GM12875 (cell line): ENCODE data around the gene IL16.
"Not testable (repeated sequence)": the region's sequence is repeated elsewhere in the genome, so short reads cannot be mapped to it uniquely, and the experiment has no call there.

Experiments used
- H3K4me3 ChIP-seq: one replicate; pipeline ENCODE4 v1.5.1; 2011; ENCODE audit warnings: low read depth, low read length, control low read depth
- TF ChIP-seq, protein P1 (sequence below): IDR thresholded peaks from 2 replicates; pipeline ENCODE4 v1.5.1; 2011; ENCODE audit warnings: low read depth, mild to moderate bottlenecking, control low read depth, inconsistent platforms, low read length, moderate library complexity, borderline replicate concordance; ENCODE audit not compliant: insufficient read depth

Gene IL16

DNA sequence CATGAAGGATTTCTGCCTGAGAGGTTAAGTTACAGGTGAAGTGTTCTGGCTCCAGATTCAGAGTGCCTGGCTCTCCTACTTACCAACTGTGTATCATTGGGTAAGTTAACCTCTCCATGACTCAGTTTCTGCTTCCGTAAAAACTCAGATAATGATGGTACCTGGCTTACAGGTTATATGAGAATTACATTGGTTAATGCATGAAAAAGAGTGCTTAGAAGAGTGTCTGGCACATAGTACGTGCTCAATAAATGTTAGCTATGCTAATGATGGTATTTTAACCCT, 38.8 kb upstream of the IL16 start:
- TF ChIP-seq, protein P1, sequence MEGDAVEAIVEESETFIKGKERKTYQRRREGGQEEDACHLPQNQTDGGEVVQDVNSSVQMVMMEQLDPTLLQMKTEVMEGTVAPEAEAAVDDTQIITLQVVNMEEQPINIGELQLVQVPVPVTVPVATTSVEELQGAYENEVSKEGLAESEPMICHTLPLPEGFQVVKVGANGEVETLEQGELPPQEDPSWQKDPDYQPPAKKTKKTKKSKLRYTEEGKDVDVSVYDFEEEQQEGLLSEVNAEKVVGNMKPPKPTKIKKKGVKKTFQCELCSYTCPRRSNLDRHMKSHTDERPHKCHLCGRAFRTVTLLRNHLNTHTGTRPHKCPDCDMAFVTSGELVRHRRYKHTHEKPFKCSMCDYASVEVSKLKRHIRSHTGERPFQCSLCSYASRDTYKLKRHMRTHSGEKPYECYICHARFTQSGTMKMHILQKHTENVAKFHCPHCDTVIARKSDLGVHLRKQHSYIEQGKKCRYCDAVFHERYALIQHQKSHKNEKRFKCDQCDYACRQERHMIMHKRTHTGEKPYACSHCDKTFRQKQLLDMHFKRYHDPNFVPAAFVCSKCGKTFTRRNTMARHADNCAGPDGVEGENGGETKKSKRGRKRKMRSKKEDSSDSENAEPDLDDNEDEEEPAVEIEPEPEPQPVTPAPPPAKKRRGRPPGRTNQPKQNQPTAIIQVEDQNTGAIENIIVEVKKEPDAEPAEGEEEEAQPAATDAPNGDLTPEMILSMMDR: no peak
- no peak overlapping the region for H3K4me3 ChIP-seq

DNA sequence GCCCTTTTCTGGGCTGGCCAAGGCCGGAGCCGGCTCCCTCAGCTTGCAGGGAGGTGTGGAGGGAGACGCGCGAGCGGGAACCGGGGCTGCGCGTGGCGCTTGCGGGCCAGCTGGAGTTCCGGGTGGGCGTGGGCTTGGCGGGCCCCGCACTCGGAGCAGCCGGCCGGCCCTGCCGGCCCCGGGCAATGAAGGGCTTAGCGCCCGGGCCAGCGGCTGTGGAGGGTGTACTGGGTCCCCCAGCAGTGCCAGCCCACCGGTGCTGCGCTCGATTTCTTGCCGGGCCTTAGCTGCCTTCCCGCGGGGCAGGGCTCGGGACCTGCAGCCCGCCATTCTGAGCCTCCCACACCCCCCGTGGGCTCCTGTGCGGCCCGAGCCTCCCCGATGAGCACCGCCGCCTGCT, 38.1 kb upstream of the IL16 start:
- not testable (repeated sequence) for H3K4me3 ChIP-seq

DNA sequence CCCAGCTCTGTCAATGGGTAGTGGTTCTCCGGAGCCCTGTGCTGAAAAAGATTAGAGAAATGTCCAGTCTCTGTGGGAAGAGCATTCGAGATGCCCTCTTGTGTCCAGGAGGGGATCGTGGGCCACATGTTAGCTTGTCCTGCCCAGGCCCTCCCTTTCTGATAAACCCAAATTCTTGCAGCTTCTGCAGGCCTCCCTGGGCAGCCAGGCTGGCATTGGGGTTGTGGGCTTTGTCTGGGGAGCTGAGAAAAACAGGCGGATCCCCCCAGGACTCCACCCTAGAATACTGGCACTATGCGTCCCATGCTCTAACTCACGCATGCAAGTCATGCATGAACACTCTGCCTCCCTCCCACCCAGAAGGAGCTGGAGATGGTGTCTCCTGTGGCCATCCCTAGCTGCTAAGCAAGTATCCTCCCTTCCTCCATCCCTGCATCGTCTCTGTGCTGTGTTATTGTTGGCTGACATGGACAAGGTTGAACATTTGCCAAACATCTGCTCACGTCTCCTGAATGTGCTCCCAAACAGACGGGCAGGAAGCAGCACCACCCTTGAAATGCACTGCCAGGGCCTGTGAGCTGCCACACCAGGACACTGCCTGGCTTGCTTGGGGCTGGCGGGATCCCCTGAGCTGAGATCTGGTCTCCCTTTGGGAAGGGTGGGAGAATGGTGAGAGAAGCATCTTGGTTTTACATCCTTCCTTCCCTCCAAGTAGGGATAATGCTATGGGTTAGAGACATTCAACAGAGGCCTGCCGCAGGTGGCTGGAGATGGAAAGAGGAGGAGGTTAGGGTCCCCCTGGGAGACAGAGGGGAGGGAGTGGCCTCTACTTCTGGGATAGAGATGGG, 36.1 kb upstream of the IL16 start:
- TF ChIP-seq, protein P1: no peak
- H3K4me3 ChIP-seq: no peak overlapping the region

DNA sequence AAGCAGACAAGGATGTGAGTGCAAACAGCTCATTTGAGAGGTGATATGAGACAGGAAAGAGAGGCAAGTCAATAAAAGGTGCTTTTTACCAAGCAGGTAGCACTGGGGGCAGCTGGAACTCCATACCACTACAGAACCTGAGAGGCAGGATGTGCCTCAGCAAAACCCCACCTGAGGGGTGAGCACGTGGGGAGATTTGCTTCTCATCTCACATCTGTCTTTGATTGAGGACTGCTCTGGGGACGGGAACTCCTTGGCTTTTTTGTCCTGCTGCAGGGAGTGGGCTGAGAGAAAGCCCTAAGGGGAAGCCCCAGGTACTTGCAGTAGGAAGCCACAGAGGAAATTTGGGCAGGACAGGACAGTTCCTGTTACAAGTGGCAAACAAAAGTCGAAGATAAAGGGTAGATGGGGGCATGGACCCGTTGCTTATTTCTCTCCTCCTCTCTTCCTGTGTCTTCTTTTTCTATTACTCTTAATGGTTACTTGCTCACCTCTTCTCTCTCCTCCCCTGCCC, 35.5 kb upstream of the IL16 start:
- TF ChIP-seq, protein P1: no peak
- H3K4me3 ChIP-seq: no peak overlapping the region

DNA sequence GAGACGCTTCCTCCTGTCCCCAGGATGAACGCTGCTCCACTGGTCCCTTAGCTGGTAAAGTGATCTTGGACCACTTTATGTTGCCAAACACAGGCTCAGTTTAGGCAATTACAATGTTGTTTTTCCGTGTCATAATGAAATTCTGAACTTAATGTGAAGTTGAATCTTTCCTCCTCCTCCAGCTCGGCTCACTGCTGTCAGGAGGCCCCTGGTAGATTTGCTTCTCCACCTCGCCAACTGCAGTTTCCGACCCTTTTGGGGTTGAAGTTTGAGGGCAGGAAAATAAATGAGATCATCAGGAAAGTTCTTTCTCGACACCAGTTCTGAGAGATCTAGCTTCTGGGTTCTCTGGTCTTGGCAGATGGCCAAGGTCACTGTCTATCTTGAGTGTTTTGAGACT, 34.8 kb upstream of the IL16 start:
- TF ChIP-seq, protein P1: no peak
- H3K4me3 ChIP-seq: no peak overlapping the region

DNA sequence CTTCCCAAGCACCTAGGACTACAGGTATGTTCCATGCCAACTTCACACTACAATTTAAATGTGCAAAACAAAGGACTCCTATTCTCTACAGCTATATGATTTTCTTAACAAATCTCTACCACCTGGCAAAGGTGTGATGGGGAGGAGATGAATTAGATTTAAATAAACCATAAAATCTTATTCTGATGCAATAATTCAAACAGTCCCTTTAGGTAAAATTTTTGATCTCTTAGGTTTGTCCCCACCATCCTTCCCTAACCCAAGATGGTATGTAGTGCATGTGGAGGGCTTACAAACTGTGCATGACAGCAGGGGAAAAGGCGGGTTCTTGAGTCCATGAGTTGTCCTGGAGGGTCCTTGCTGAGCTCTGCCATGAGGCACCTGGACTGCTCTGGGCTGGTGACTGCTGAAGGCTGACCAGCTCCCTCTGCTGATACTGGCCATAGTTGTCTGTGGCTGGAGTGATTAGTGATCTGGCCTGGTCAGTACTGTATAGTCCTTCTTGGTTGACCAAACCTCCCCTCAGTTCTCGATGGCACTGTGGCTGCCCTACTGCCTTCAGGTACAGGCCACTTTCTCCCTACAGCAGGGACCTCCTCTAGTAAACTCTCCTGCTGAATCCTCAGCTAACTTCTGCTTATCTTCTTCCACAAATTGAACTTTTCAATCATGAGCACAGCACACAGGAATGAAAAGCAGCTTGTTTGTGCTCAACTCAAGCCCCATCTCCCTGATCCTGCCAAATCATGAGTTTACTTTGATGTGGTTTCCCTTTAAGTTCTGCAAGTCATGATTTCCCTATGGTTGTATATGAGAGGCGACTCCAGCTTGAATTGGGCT, 32.5 kb upstream of the IL16 start:
- TF ChIP-seq, protein P1: no peak
- no peak overlapping the region for H3K4me3 ChIP-seq

DNA sequence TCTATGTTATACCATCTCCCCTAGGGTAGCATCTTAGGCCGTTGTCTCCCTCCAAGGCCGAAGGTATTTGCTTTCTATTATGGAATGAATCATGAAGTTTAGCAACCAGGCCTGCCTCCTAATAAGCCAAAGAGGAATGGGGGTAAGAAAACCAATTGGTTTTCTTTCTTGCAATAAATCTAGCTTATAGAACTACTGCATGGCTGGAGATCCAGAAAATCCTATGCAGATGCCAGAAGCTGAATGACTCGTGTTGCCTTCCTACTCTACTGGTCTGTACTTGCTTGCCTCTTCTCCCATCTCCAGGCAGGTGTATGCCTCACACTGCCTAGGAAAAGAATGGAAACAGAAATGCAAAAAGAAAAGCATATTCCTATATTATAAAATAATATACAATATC, 31.1 kb upstream of the IL16 start:
- no peak overlapping the region for H3K4me3 ChIP-seq
- TF ChIP-seq, protein P1: no peak
